Frontal cortex (tissue), 4 donors: Measurements from ENCODE around the gene BSND. TPM values are rescaled to one million over a fixed set of nuclear protein-coding genes. Genes with fewer than 3 reads are reported as not detected.

Experiments used
- DNase-seq, 2 donors: peaks; one replicate each; pipeline ENCODE4 v3.0.0; 2012; ENCODE audit warnings: low spot score in 2 of 2
- FAIRE-seq: peaks from 2 replicates; lab custom pipeline; 2012; peaks lifted over from hg19 to GRCh38; lab: Jason Lieb, UNC
- total RNA-seq: library from RNA; depleted of rRNA; stranded (reverse); fragments of >200 nt; gene quantifications from one replicate; pipeline ENCODE4 v1.2.3, GENCODE V29; 2014
- donor health status: control.
- donor health status: control.
- donor health status: control.

BSND gene
- total RNA-seq, 1 donor from 2014 or later = not detected

- FAIRE-seq (no peak), DNase-seq (no peak)
Observed at GRCh38 chr1:54989473-54989872, 9.3 kb upstream of the BSND start.

GRCh38 chr1:54989968-54990810, 8.5 kb upstream of the BSND start:
- no peak for DNase-seq
- FAIRE-seq = no peak

DNA sequence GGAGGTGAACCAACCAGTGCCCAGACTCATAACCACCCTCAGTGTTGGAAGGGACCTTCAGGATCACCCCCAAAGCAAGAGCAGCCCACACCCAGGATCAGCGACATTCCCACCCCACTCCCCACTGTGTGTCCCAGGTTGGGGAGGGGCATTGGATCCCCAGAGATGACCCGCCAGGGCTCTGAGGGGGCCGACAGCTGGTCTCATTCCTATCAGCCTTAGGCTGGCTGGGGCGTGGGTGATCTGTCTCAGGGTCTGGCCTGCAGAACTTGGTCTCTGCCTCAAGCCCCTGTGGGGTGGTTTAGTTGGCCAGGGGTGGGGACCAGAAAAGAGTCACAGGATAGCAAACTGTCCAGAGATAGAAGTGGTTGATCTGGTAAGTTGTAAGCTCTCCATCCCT, 7.8 kb upstream of the BSND start:
- DNase-seq (no peak), FAIRE-seq (no peak)

DNA sequence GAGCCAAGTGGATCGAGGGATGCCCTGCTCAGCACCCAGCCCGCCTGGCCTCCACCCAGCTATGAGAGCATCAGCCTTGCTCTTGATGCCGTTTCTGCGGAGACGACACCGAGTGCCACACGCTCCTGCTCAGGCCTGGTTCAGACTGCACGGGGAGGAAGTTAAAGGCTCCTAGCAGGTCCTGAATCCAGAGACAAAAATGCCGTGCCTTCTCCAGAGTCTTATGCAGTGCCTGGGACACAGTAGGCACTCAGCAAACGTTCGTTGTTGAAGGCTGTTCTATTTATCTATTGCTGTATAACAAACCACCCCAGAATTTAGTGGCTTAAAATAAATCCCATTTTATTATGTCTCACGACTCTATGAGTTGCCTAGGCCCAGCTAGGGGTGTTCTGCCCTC, 6.8 kb upstream of the BSND start:
- no peak for DNase-seq
- no peak for FAIRE-seq

DNA sequence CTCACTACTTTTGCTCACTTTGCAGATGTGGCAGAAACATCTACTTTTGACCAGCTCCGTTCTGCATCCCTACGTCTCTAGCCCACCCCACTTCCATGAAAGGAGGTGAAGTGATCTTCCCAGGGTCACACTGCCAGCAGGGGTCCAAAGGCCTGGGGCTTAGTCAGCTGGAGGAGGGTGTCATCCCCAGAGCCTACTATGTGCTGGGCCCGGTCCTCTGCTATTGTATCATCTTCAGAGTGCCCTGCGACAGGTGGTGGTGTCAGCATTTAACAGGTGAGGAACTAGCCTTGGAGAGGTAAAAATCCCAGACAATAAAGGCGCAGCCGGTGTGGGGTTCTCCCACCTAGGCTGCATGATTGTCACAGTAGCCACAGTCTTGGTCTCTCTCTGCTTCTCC, 5.6 kb upstream of the BSND start:
- DNase-seq (no peak), FAIRE-seq (no peak)

DNA sequence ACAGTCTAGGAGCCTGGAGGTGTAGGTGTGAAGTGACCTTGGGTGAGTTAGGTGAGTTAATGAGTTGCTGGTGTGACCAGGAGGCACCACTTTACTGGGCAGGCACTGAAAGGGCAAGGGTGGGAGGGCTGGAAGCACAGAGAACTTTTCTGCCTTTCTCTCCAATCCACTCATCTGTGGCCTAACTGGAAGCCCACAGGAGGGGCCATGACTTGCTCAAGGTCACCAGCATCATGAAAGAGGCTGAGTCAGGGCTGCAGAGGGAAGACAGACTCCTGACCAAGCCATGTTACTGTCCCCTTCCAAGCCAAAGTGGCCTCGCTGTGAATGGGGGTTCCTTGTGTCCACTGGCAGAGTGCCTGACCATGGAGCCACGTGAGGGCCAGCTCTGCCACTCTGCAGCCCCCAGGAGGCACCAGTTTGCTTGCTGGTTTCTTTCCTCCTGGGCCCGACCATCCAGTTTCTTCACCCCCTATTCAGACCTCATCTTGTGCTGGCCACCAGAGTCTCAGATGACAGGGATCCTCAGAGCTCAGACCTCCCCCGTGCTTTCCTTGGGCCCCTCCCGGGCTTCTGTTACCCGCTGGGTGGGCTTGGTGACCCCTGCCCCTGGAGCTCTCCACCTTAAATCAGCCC, 4.3 kb upstream of the BSND start:
- DNase-seq (no peak), FAIRE-seq (no peak)

GRCh38 chr1:54995013-54995760, 3.5 kb upstream of the BSND start:
- no peak for FAIRE-seq
- no peak for DNase-seq

DNA sequence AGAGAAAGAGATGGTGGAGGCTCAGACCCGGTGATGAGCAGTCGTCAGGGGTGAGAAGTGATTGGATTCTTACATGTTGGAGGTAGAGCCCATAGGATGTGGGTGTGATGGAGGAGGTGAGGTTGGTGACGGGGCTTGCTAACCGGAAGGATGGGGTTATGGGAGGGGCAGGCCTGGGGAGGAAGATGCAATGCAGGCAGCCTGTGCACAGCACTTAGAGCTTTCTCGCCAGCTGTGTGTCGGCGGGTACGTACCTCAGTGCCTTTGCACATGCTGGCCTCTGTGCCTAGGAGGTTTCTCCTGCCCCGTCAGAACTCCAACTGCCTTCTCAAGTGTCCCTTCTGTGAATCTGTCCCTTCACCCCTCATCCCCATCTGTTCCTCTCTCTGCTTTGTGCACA, 2.9 kb upstream of the BSND start:
- FAIRE-seq = no peak
- DNase-seq = no peak

DNA sequence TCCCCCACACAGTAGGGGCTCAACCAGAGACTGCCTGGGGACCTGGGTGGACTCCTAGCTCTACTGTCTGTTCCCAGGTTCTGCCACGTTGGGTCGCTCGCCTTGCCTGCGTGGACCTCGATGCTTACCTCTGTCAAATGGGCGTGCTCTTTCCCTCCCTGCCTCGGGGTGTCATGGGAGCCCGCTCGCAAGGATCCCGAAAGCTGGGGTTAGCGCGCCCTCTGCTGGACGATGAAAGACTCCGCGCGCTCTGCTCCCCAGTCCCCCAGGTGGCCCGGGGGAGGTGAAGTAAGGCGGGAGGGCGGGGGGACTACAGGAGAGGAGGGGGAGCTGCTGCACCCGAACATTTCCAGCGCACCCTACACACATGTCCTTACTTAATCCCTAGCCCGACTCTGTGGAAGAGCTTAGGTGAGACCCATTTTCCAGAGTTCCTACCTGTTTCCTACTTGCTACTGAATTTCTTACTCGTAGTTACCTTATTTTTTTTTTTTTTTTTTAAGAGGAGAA, 2.3 kb upstream of the BSND start:
- DNase-seq = peak; percentile 71 to 80
- no peak for FAIRE-seq

- FAIRE-seq (no peak), DNase-seq (peak in 1 of 2 donors; percentile 34)
Observed at GRCh38 chr1:54996869-54997710, 1.6 kb upstream of the BSND start.

- DNase-seq (no peak), FAIRE-seq (no peak)
Observed at GRCh38 chr1:54997711-54997986, 1.1 kb upstream of the BSND start.

DNA sequence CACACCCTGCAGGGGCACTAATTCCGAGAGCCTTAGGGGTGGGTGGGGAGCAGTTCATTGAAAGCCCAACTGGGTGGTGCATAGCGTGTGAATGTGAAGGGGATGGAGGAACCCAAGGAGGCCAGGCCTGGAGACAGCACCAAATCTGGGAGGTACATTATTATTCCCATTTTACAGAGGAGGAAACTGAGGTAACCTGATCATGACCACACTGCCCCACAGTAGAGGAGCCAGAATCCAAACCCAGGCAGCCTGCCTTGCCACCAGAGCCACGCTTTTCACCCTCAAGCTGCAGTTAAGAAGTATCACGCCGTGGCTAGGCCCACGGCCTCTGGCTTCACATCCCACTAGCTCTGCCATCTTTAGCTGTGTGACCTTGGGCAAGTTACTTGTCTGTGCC, 633 bp upstream of the BSND start:
- no peak for FAIRE-seq

DNA sequence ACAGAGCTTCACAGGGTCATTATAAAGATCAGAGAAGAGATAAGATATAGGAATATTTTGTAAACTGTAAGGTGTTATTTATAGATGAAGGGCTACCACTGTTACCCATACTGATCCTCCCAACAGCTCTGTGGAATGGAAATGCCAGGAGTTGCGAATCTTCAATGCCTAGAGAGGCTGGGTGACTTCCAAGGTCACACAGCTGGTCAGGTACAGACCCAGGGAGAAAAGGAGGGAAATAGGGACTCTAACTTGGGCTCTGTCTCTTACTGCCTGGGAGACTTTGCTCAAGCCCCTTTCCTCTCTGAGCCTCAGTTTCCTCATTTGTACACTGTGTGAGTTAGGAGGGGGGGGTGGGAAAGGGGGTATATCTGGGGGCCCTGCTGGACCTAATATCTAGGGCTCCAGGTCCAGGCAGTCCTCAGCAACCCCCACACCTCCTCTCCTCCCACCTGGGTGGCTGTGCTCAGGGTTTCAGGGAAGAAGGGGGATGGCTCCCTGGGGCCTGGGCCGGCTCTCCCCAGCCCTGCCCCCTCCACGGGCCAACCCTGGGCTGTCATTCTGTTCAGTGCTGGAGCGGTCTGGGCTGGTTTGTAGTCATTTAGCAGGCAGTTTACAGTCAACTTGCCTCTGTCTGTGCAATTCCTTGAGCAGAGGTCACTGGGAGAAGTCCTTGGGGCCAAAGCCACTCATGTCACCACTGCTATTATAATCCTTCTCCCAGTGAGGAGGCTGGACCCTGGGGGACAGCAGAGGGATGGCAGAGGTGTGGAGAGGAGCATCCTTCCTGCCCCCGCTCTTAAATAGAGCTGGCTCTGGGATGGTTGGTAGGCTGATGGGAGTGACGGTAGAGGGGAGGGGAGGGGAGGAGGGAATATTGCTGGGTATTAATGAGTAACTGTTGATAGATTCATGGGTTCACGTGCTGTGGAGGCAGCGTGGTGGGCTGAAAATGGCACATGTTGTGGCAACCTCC, 1.7 kb downstream of the BSND start:
- DNase-seq = no peak
- no peak for FAIRE-seq

More for the DNA sequence above, 633 bp upstream of the BSND start:
- DNase-seq = no peak

- no peak for DNase-seq
- FAIRE-seq = no peak
Observed at GRCh38 chr1:55001311-55001710, 2.6 kb downstream of the BSND start.

GRCh38 chr1:55002686-55003085, 4.0 kb downstream of the BSND start:
- DNase-seq (no peak), FAIRE-seq (no peak)

GRCh38 chr1:55005351-55006140, 6.8 kb downstream of the BSND start:
- FAIRE-seq (no peak), DNase-seq (no peak)

DNA sequence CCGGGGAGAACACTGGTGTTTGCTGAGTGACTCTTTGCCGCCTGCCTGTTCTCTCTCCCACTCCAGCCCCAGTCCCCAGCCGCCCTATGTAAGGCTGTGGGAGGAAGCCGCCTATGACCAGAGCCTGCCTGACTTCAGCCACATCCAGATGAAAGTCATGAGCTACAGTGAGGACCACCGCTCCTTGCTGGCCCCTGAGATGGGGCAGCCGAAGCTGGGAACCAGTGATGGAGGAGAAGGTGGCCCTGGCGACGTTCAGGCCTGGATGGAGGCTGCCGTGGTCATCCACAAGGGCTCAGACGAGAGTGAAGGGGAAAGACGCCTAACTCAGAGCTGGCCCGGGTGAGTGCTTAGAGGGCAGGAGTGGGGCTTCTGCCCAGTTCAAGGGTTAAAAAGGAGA, 8.2 kb downstream of the BSND start:
- FAIRE-seq (no peak), DNase-seq (no peak)

- DNase-seq (no peak), FAIRE-seq (no peak)
Observed at GRCh38 chr1:55007625-55008024, 8.9 kb downstream of the BSND start.
